IMR-90 (cell line): ENCODE results near the gene CWC27. TPM values are rescaled to one million over a fixed set of nuclear protein-coding genes. Genes with fewer than 3 reads are reported as not detected.

Experiments used
- ATAC-seq: fragments of 200-7000 bp; cut with Tn5 transposase; 2 replicates; pipeline ENCODE4 v1.9.1; 2020; ENCODE audit warnings: low read depth, mild to moderate bottlenecking, moderate library complexity
- BruUV-seq: library from RNA; stranded (reverse); fragments of 400-500 nt; replicated peaks from 2 replicates; lab custom pipeline; 2021; lab: Mats Ljungman, UMichigan
- CTCF ChIA-PET: fragments of 300-600 bp; formaldehyde crosslinking; extraction: SDS; loops from one replicate; lab custom pipeline; 2021; ENCODE audit warnings: antibody characterized with exemption; lab: Yijun Ruan, JAX
- POLR2A ChIA-PET: fragments of 300-600 bp; sonication (Branson Sonifier 250); formaldehyde crosslinking; loops from one replicate; lab custom pipeline; 2022; ENCODE audit warnings: antibody characterized with exemption; ENCODE audit not compliant: unreplicated experiment; lab: Charles Lee
- DNase-seq: peaks from one replicate; pipeline ENCODE4 v3.0.0; 2013
- H2AFZ ChIP-seq: replicated peaks from 2 replicates; pipeline ENCODE3; 2013; ENCODE audit warnings: low read length, mild to moderate bottlenecking; ENCODE audit not compliant: poor library complexity
- H2AK5ac ChIP-seq: 2 replicates; pipeline ENCODE4 v1.6.1; 2013; ENCODE audit warnings: low read depth, low read length, inconsistent platforms
- H2AK9ac ChIP-seq: replicated peaks from 2 replicates; pipeline ENCODE3; 2013; ENCODE audit warnings: mild to moderate bottlenecking, low read depth, low read length, moderate library complexity; ENCODE audit not compliant: poor library complexity
- H2BK120ac ChIP-seq: 2 replicates; pipeline ENCODE4 v1.6.1; 2013; ENCODE audit warnings: low read depth, low read length, inconsistent platforms
- H2BK15ac ChIP-seq: 3 replicates; pipeline ENCODE4 v1.6.1; 2013; ENCODE audit warnings: low read depth, low read length, inconsistent platforms
- H2BK20ac ChIP-seq: 2 replicates; pipeline ENCODE4 v1.6.1; 2013; ENCODE audit warnings: low read depth, mild to moderate bottlenecking, inconsistent platforms, low read length, moderate library complexity
- H2BK5ac ChIP-seq: 2 replicates; pipeline ENCODE4 v1.6.1; 2013; ENCODE audit warnings: mild to moderate bottlenecking, low read depth, low read length, inconsistent platforms; ENCODE audit not compliant: poor library complexity, severe bottlenecking
- H3K14ac ChIP-seq: replicated peaks from 2 replicates; pipeline ENCODE4 v1.6.1; 2013; ENCODE audit warnings: low read depth, low read length, inconsistent platforms
- H3K18ac ChIP-seq: 2 replicates; pipeline ENCODE4 v1.6.1; 2013; ENCODE audit warnings: low read depth, low read length, control low read depth
- H3K23ac ChIP-seq: 2 replicates; pipeline ENCODE4 v1.6.1; 2013; ENCODE audit warnings: low read depth, low read length, inconsistent platforms
- H3K27ac ChIP-seq: 2 replicates; pipeline ENCODE4 v1.5.1; 2013; ENCODE audit warnings: mild to moderate bottlenecking, control low read depth, low read length; ENCODE audit not compliant: insufficient read depth
- H3K27me3 ChIP-seq: 2 replicates; pipeline ENCODE4 v1.6.1; 2013; ENCODE audit warnings: low read length; ENCODE audit not compliant: control insufficient read depth, insufficient read depth
- H3K36me3 ChIP-seq: 2 replicates; pipeline ENCODE4 v1.6.1; 2013; ENCODE audit warnings: low read length, mixed read lengths; ENCODE audit not compliant: control insufficient read depth, insufficient read depth
- H3K4ac ChIP-seq: 2 replicates; pipeline ENCODE4 v1.6.1; 2013; ENCODE audit warnings: low read depth, low read length, inconsistent platforms
- H3K4me1 ChIP-seq: 2 replicates; pipeline ENCODE4 v1.6.1; 2013; ENCODE audit warnings: low read length, mixed read lengths; ENCODE audit not compliant: control insufficient read depth, insufficient read depth
- H3K4me2 ChIP-seq: 2 replicates; pipeline ENCODE4 v1.6.1; 2013; ENCODE audit warnings: low read depth, mild to moderate bottlenecking, control low read depth, low read length, moderate library complexity
- H3K4me3 ChIP-seq: 2 replicates; pipeline ENCODE4 v1.5.1; 2013; ENCODE audit warnings: low read depth, mild to moderate bottlenecking, control low read depth, low read length, moderate library complexity; ENCODE audit not compliant: insufficient read depth
- H3K56ac ChIP-seq: 2 replicates; pipeline ENCODE4 v1.6.1; 2013; ENCODE audit warnings: low read length, inconsistent platforms; ENCODE audit not compliant: insufficient read depth; ENCODE audit errors: extremely low read depth
- H3K79me1 ChIP-seq, 2 experiments: 2 replicates each; pipeline ENCODE4 v1.6.1; 2013; ENCODE audit warnings: low read length in 2 of 2, inconsistent platforms in 1 of 2, low read depth in 1 of 2
- H3K9ac ChIP-seq: 2 replicates; pipeline ENCODE4 v1.6.1; 2013; ENCODE audit warnings: low read depth, low read length, control low read depth
- H3K9me1 ChIP-seq: 2 replicates; pipeline ENCODE4 v1.6.1; 2013; ENCODE audit warnings: low read length, inconsistent platforms; ENCODE audit not compliant: insufficient read depth
- H3K9me3 ChIP-seq: 2 replicates; pipeline ENCODE4 v1.6.1; 2013; ENCODE audit warnings: low read length; ENCODE audit not compliant: control insufficient read depth, insufficient read depth
- H4K20me1 ChIP-seq: 2 replicates; pipeline ENCODE4 v1.6.1; 2013; ENCODE audit warnings: low read length, inconsistent platforms; ENCODE audit not compliant: insufficient read depth
- H4K5ac ChIP-seq: 2 replicates; pipeline ENCODE4 v1.6.1; 2013; ENCODE audit warnings: mild to moderate bottlenecking, low read depth, low read length, control low read depth
- H4K8ac ChIP-seq, 2 experiments: 2 replicates each; pipeline ENCODE4 v1.6.1; 2013; ENCODE audit warnings: low read depth in 2 of 2, low read length in 2 of 2, control low read depth in 1 of 2, inconsistent platforms in 1 of 2
- H4K91ac ChIP-seq: 2 replicates; pipeline ENCODE4 v1.6.1; 2013; ENCODE audit warnings: low read depth, low read length, inconsistent platforms; ENCODE audit not compliant: insufficient read depth
- MAFK ChIP-seq: IDR thresholded peaks from 2 replicates; pipeline ENCODE4 v1.6.1; 2012; ENCODE audit warnings: low read depth, low read length, improper control_type of control experiment
- MAZ ChIP-seq: IDR thresholded peaks from 2 replicates; pipeline ENCODE4 v1.6.1; 2012; ENCODE audit warnings: low read depth, mild to moderate bottlenecking, low read length, improper control_type of control experiment, moderate library complexity, borderline replicate concordance
- MXI1 ChIP-seq: IDR thresholded peaks from 2 replicates; pipeline ENCODE4 v1.6.1; 2012; ENCODE audit warnings: low read depth, mild to moderate bottlenecking, low read length, moderate library complexity, borderline replicate concordance
- WGBS, 2 experiments: methylation state at CpG; one replicate each; pipeline versions ENCODE4 v1.1.5 to v1.1.7; 2013; ENCODE audit warnings: missing lambda C conversion rate in 2 of 2; ENCODE audit not compliant: insufficient read length in 1 of 2; ENCODE audit errors: extremely low coverage in 2 of 2; 5-methylcytosine and 5-hydroxymethylcytosine counted together
- dilution Hi-C: fragments of 300-500 bp; cut with HindIII; formaldehyde crosslinking; loops from one replicate; pipeline ENCODE4 v1.14.3; 2018; ENCODE audit warnings: low sequenced_read_pairs; ENCODE audit not compliant: unreplicated experiment
- in situ Hi-C: fragments of 300-500 bp; cut with MboI; formaldehyde crosslinking; loops from 3 replicates; pipeline ENCODE4 v1.14.3; 2019; ENCODE audit warnings: low sequenced_read_pairs, inconsistent platforms, mixed read lengths
- intact Hi-C: fragments of 100-400 bp; cut with micrococcal nuclease; formaldehyde crosslinking; loops from 2 replicates; pipeline ENCODE4 v1.10.0; 2022
- polyA plus RNA-seq, 3 experiments: library from polyadenylated mRNA; depleted of rRNA; stranded (reverse); fragments of >200 nt; gene quantifications; 2 replicates each; pipeline ENCODE4 v1.2.3, GENCODE V29; 2012; ENCODE audit warnings: low replicate concordance in 1 of 3
- total RNA-seq: library from RNA; depleted of rRNA; stranded (reverse); fragments of >200 nt; gene quantifications from 2 replicates; pipeline ENCODE4 v1.2.3, GENCODE V29; 2012
- TF ChIP-seq, protein P1 (sequence below): fragments of 150-350 bp; IDR thresholded peaks from 2 replicates; pipeline ENCODE4 v1.6.1; 2017; ENCODE audit warnings: mild to moderate bottlenecking, antibody characterized with exemption, low read length, low read depth
- TF ChIP-seq, protein P2 (sequence below): conservative IDR thresholded peaks from 2 replicates; pipeline ENCODE4 v1.5.1; 2012; ENCODE audit warnings: mild to moderate bottlenecking, low read depth, low read length, improper control_type of control experiment
- TF ChIP-seq, protein P3 (sequence below): fragments of 150-350 bp; IDR thresholded peaks from 2 replicates; pipeline ENCODE4 v1.6.1; 2016; ENCODE audit warnings: low read depth, mild to moderate bottlenecking, low read length, moderate library complexity, borderline replicate concordance

Gene CWC27
- total and polyA plus RNA-seq, 2 of the 4 experiments (the other 2 are of a cell fraction), result 13.3 to 17.1 TPM

DNA sequence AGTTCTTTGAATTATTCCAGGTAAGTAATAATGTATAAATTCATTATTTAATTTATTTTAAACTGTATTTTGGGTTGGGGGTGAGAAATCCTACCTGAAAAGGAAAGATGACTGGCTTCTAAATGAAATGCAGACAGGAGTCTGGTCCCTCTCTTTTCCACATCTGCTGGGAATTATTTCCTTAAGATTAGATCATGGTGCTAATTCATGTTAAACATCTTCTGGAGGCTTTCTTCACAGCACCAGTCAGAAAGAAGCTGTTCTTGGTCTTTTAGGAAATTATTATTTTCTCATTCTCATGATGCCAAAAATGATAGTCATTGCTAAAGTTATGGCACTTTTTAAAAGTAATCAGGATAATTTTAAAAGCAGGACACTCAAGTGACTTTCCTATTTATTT is 254.2 kb downstream of the CWC27 start (continued):
- TF ChIP-seq MAFK (no peak), MAZ (no peak)
- TF ChIP-seq, protein P1, sequence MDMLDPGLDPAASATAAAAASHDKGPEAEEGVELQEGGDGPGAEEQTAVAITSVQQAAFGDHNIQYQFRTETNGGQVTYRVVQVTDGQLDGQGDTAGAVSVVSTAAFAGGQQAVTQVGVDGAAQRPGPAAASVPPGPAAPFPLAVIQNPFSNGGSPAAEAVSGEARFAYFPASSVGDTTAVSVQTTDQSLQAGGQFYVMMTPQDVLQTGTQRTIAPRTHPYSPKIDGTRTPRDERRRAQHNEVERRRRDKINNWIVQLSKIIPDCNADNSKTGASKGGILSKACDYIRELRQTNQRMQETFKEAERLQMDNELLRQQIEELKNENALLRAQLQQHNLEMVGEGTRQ, result no peak

DNA sequence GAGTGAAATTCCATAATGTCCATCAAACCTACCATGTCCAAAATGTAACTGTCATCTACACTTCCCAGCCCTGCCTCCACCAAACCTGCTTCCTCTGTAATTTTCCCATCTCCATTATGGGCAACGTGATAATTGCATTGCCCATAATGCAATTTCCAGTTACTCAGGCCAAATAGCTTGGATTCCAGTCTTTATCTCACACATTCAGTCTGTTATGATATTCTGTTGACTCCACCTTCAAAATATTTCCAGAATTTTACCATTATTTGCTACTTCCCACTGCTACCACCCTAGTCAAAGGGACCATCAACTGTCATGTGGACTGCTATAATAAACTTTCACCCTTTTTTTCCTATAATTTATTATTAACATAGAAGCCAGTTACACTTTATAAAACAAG is 256.0 kb downstream of the CWC27 start:
- Histone ChIP-seq H3K4ac (no peak overlapping the region), H4K5ac (no peak overlapping the region; the same call in 1 of the 2 replicates), H2AK5ac (0 out of 2 replicates have a peak overlapping the region, but pooled peaks have one; percentile 8), H3K36me3 (no peaks in the 10 kb centered on the region), H3K4me2 (no peak overlapping the region), H4K91ac (no peak overlapping the region), H3K56ac (no peak overlapping the region), H2BK5ac (peak overlapping the region; percentile 43), H2BK15ac (no peak overlapping the region), H2BK120ac (no peak overlapping the region), H3K4me1 (peaks cover 2% of the 10 kb centered on the region; the same call in 1 of the 2 replicates), H4K20me1 (no peaks in the 10 kb centered on the region), H3K9ac (no peak overlapping the region), H3K9me3 (no peaks in the 10 kb centered on the region), H3K23ac (no peak overlapping the region), H3K18ac (peak overlapping the region; percentile 50; the same call in 1 of the 2 replicates), H4K8ac (peak overlapping the region in 1 of 2 experiments; percentile 79; a peak in 1 of 4 replicates), H3K27me3 (no peaks in the 10 kb centered on the region), H3K4me3 (no peak overlapping the region), H2BK20ac (no peak overlapping the region), H3K14ac (no peak overlapping the region), H3K9me1 (no peaks in the 10 kb centered on the region), H3K79me1 (no peaks in the 10 kb centered on the region), H2AFZ (no peak overlapping the region), H3K27ac (no peak overlapping the region), H2AK9ac (no peak overlapping the region)
- WGBS, 2 experiments, result no CpG with 5 or more reads among the region's 1 CpG
- TF ChIP-seq, protein P2, sequence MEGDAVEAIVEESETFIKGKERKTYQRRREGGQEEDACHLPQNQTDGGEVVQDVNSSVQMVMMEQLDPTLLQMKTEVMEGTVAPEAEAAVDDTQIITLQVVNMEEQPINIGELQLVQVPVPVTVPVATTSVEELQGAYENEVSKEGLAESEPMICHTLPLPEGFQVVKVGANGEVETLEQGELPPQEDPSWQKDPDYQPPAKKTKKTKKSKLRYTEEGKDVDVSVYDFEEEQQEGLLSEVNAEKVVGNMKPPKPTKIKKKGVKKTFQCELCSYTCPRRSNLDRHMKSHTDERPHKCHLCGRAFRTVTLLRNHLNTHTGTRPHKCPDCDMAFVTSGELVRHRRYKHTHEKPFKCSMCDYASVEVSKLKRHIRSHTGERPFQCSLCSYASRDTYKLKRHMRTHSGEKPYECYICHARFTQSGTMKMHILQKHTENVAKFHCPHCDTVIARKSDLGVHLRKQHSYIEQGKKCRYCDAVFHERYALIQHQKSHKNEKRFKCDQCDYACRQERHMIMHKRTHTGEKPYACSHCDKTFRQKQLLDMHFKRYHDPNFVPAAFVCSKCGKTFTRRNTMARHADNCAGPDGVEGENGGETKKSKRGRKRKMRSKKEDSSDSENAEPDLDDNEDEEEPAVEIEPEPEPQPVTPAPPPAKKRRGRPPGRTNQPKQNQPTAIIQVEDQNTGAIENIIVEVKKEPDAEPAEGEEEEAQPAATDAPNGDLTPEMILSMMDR, result no peak
- TF ChIP-seq MAZ (no peak), MXI1 (no peak)
- TF ChIP-seq, protein P3, sequence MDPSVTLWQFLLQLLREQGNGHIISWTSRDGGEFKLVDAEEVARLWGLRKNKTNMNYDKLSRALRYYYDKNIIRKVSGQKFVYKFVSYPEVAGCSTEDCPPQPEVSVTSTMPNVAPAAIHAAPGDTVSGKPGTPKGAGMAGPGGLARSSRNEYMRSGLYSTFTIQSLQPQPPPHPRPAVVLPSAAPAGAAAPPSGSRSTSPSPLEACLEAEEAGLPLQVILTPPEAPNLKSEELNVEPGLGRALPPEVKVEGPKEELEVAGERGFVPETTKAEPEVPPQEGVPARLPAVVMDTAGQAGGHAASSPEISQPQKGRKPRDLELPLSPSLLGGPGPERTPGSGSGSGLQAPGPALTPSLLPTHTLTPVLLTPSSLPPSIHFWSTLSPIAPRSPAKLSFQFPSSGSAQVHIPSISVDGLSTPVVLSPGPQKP, result no peak
- intact Hi-C loops, result no loop called here
- ChIA-PET CTCF (interaction anchor here (0.6 kb wide), 1 partner anchor 30 kb away, joined by 3 read pairs; no protein-coding TSS in a partner anchor), POLR2A (no interaction called here)
- in situ Hi-C loops, result no loop called here
- BruUV-seq, result no TSS peak
- DNase-seq, result no peak
- dilution Hi-C loops, result no loop called here
- ATAC-seq, result peak; percentile 62
